GM23338 (cell line): ENCODE measurements around the gene GSC2. TPM values are rescaled to one million over a fixed set of nuclear protein-coding genes. Genes with fewer than 3 reads are reported as not detected.

Source experiments
- ATAC-seq: fragments of 200-7000 bp; cut with Tn5 transposase; 3 replicates; pipeline ENCODE4 v1.9.1; 2020
- DNase-seq: peaks from one replicate; pipeline ENCODE4 v3.0.0-alpha.2; 2015; ENCODE audit warnings: low spot score
- H2AFZ ChIP-seq: fragments of 200-600 bp; sonication (generic); 2 replicates; pipeline ENCODE4 v1.8.0; 2016; ENCODE audit warnings: antibody characterized with exemption, mild to moderate bottlenecking, moderate library complexity
- H3F3A ChIP-seq: fragments of 200-600 bp; sonication (generic); replicated peaks from 2 replicates; pipeline ENCODE4 v1.8.0; 2017; ENCODE audit warnings: antibody characterized with exemption, mixed run types, low read depth
- H3K27ac ChIP-seq: fragments of 200-600 bp; sonication (generic); 2 replicates; pipeline ENCODE4 v1.6.1; 2016; ENCODE audit warnings: low read depth
- H3K27me3 ChIP-seq: fragments of 200-600 bp; sonication (generic); 2 replicates; pipeline ENCODE4 v1.8.0; 2016; ENCODE audit warnings: mild to moderate bottlenecking, mixed run types, moderate library complexity; ENCODE audit not compliant: insufficient read depth
- H3K36me3 ChIP-seq: fragments of 200-600 bp; sonication (generic); 2 replicates; pipeline ENCODE4 v1.8.0; 2016; ENCODE audit warnings: mild to moderate bottlenecking; ENCODE audit not compliant: insufficient read depth
- H3K4me1 ChIP-seq: fragments of 200-600 bp; sonication (generic); 2 replicates; pipeline ENCODE4 v1.8.0; 2016; ENCODE audit warnings: mild to moderate bottlenecking, moderate library complexity; ENCODE audit not compliant: insufficient read depth
- H3K4me2 ChIP-seq: fragments of 200-600 bp; sonication (generic); 2 replicates; pipeline ENCODE4 v1.7.1; 2017; ENCODE audit warnings: mixed run types
- H3K4me3 ChIP-seq: fragments of 200-600 bp; sonication (generic); 2 replicates; pipeline ENCODE4 v1.6.1; 2016; ENCODE audit warnings: mixed run types
- H3K79me2 ChIP-seq: fragments of 200-600 bp; sonication (generic); replicated peaks from 2 replicates; pipeline ENCODE4 v1.8.0; 2017; ENCODE audit warnings: mild to moderate bottlenecking; ENCODE audit not compliant: insufficient read depth
- H3K9me2 ChIP-seq: fragments of 200-600 bp; sonication (generic); 2 replicates; pipeline ENCODE4 v1.8.0; 2017; ENCODE audit not compliant: insufficient read depth
- H4K20me1 ChIP-seq: fragments of 200-600 bp; sonication (generic); replicated peaks from 2 replicates; pipeline ENCODE4 v1.8.0; 2017; ENCODE audit warnings: mild to moderate bottlenecking; ENCODE audit not compliant: insufficient read depth
- H3K27ac Mint-ChIP-seq: 2 replicates; pipeline ENCODE4 v1.8.0; 2020; ENCODE audit warnings: inconsistent platforms, mild to moderate bottlenecking, moderate library complexity, mixed read lengths
- H3K27me3 Mint-ChIP-seq: 3 replicates; pipeline ENCODE4 v1.8.0; 2022; ENCODE audit warnings: low read depth, mild to moderate bottlenecking, moderate library complexity, mixed read lengths, inconsistent platforms; ENCODE audit not compliant: insufficient read depth, poor library complexity
- H3K36me3 Mint-ChIP-seq: 3 replicates; pipeline ENCODE4 v1.8.0; 2021; ENCODE audit warnings: low read depth, mild to moderate bottlenecking, inconsistent platforms, moderate library complexity, mixed read lengths
- H3K4me1 Mint-ChIP-seq: 3 replicates; pipeline ENCODE4 v1.8.0; 2020; ENCODE audit warnings: mild to moderate bottlenecking, inconsistent platforms, mixed read lengths
- H3K4me3 Mint-ChIP-seq: 3 replicates; pipeline ENCODE4 v1.8.0; 2021; ENCODE audit warnings: moderate library complexity, mild to moderate bottlenecking, inconsistent platforms, mixed read lengths
- H3K9me3 Mint-ChIP-seq: 3 replicates; pipeline ENCODE4 v1.8.0; 2020; ENCODE audit warnings: moderate library complexity, mild to moderate bottlenecking, inconsistent platforms, mixed read lengths
- CREB1 ChIP-seq: fragments of 250-450 bp; sonication (Bioruptor Pico); IDR thresholded peaks from 2 replicates; pipeline ENCODE4 v1.5.0; 2020; ENCODE audit warnings: low read depth, mild to moderate bottlenecking, moderate library complexity
- EZH2 ChIP-seq: fragments of 200-600 bp; sonication (generic); IDR thresholded peaks from one replicate; pipeline ENCODE4 v1.8.0; 2017; ENCODE audit warnings: antibody characterized with exemption, mild to moderate bottlenecking, low read depth; ENCODE audit not compliant: unreplicated experiment
- EZH2phosphoT487 ChIP-seq: fragments of 200-600 bp; sonication (generic); IDR thresholded peaks from one replicate; pipeline ENCODE4 v1.8.1; 2018; ENCODE audit warnings: antibody characterized with exemption; ENCODE audit not compliant: unreplicated experiment
- JUNB ChIP-seq: IDR thresholded peaks from one replicate; pipeline ENCODE4 v1.6.1; 2016; ENCODE audit warnings: antibody characterized with exemption; ENCODE audit not compliant: unreplicated experiment
- POLR2AphosphoS5 ChIP-seq: IDR thresholded peaks from 2 replicates; pipeline ENCODE4 v1.6.1; 2016; ENCODE audit warnings: antibody characterized with exemption, low read depth
- ZNF114 ChIP-seq: fragments of 250-450 bp; sonication (Bioruptor Pico); IDR thresholded peaks from 2 replicates; pipeline ENCODE4 v1.5.0; 2020; ENCODE audit warnings: mild to moderate bottlenecking, moderate library complexity
- ZNF331 ChIP-seq: fragments of 250-450 bp; sonication (Bioruptor Pico); IDR thresholded peaks from 2 replicates; pipeline ENCODE4 v1.5.0; 2020; ENCODE audit warnings: low read depth, mild to moderate bottlenecking, moderate library complexity
- polyA plus RNA-seq: library from polyadenylated mRNA; unstranded; fragments of >200 nt; fragmentation: Nextera tagmentation; extraction: Ambion mirVana; gene quantifications from 2 replicates; pipeline ENCODE4 v1.2.1, GENCODE V29; 2016
- total RNA-seq: library from RNA; depleted of rRNA; stranded (reverse); fragments of >200 nt; shearing (Covaris generic); gene quantifications from 2 replicates; pipeline ENCODE4 v1.2.3, GENCODE V29; 2014
- TF ChIP-seq, protein P1 (sequence below): IDR thresholded peaks from one replicate; pipeline ENCODE4 v1.6.1; 2018; ENCODE audit warnings: antibody characterized with exemption; ENCODE audit not compliant: unreplicated experiment
- TF ChIP-seq, protein P2 (sequence below), 2 experiments: fragments of 200-600 bp in 1 of 2; sonication (generic) in 1 of 2; conservative IDR thresholded peaks; 2 replicates each; pipeline versions ENCODE4 v1.5.1 to v1.6.1; 2016 to 2017; ENCODE audit warnings: antibody characterized with exemption in 2 of 2, low read depth in 2 of 2, mild to moderate bottlenecking in 2 of 2, moderate library complexity in 1 of 2
- TF ChIP-seq, protein P3 (sequence below): IDR thresholded peaks from 2 replicates; pipeline ENCODE4 v1.6.1; 2016; ENCODE audit warnings: antibody characterized with exemption

Gene GSC2
- total and polyA plus RNA-seq, 2 experiments from 2014 or later = not detected

DNA sequence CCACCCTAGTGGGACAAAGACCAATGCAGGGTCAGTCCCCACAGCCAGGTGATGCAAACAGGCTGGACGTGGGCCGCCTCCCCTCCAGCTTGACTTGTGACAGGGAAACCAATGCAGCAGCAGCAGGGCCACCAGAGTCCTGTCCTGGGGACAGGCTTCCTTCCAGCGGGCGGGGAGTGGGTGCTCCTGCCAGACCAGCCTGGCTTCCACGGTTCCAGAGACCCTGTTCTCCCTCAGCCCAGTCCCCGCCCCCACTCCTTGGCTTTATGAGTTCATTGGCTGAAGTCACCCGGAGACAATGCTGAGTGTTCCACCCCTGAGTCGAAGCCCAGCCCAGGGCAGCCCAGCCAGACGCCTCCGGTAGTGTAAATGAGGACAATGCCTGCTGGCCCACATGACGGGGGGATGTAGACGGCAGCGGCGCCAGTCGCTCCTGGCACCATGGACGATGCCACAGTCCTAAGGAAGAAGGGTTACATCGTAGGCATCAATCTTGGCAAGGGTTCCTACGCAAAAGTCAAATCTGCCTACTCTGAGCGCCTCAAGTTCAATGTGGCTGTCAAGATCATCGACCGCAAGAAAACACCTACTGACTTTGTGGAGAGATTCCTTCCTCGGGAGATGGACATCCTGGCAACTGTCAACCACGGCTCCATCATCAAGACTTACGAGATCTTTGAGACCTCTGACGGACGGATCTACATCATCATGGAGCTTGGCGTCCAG, 19.0 kb downstream of the GSC2 start, which contains the start of gene TSSK2:
TSSK2 (plus strand) TSS at position 350 of the 726 bp plus-strand sequence; CDS start at position 442, 92 bp downstream.
- Mint-ChIP-seq H3K27me3 (peaks cover 12% of the 10 kb centered on the region), H3K4me3 (no peak within 1 kb of the TSS; the same call in 2 of the 3 replicates), H3K36me3 (peaks cover 25% of the 10 kb centered on the region), H3K9me3 (no peaks in the 10 kb centered on the region), H3K27ac (no peak within 1 kb of the TSS; the same call in 1 of the 2 replicates), H3K4me1 (peaks cover 7% of the 10 kb centered on the region; the same call in 1 of the 3 replicates)
- no peaks in the 10 kb centered on the region for H3K27me3 ChIP-seq
- H3K9me2 ChIP-seq = no peaks in the 10 kb centered on the region
- no peaks in the 10 kb centered on the region for H3K36me3 ChIP-seq
- no peaks in the 10 kb centered on the region for H3K4me1 ChIP-seq
- H4K20me1 ChIP-seq = no peaks in the 10 kb centered on the region
- H3K27ac ChIP-seq = no peak within 1 kb of the TSS
- TF ChIP-seq POLR2AphosphoS5 (no peak), EZH2phosphoT487 (no peak)
- TF ChIP-seq, protein P1, sequence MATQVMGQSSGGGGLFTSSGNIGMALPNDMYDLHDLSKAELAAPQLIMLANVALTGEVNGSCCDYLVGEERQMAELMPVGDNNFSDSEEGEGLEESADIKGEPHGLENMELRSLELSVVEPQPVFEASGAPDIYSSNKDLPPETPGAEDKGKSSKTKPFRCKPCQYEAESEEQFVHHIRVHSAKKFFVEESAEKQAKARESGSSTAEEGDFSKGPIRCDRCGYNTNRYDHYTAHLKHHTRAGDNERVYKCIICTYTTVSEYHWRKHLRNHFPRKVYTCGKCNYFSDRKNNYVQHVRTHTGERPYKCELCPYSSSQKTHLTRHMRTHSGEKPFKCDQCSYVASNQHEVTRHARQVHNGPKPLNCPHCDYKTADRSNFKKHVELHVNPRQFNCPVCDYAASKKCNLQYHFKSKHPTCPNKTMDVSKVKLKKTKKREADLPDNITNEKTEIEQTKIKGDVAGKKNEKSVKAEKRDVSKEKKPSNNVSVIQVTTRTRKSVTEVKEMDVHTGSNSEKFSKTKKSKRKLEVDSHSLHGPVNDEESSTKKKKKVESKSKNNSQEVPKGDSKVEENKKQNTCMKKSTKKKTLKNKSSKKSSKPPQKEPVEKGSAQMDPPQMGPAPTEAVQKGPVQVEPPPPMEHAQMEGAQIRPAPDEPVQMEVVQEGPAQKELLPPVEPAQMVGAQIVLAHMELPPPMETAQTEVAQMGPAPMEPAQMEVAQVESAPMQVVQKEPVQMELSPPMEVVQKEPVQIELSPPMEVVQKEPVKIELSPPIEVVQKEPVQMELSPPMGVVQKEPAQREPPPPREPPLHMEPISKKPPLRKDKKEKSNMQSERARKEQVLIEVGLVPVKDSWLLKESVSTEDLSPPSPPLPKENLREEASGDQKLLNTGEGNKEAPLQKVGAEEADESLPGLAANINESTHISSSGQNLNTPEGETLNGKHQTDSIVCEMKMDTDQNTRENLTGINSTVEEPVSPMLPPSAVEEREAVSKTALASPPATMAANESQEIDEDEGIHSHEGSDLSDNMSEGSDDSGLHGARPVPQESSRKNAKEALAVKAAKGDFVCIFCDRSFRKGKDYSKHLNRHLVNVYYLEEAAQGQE = no peak
- TF ChIP-seq, protein P2, sequence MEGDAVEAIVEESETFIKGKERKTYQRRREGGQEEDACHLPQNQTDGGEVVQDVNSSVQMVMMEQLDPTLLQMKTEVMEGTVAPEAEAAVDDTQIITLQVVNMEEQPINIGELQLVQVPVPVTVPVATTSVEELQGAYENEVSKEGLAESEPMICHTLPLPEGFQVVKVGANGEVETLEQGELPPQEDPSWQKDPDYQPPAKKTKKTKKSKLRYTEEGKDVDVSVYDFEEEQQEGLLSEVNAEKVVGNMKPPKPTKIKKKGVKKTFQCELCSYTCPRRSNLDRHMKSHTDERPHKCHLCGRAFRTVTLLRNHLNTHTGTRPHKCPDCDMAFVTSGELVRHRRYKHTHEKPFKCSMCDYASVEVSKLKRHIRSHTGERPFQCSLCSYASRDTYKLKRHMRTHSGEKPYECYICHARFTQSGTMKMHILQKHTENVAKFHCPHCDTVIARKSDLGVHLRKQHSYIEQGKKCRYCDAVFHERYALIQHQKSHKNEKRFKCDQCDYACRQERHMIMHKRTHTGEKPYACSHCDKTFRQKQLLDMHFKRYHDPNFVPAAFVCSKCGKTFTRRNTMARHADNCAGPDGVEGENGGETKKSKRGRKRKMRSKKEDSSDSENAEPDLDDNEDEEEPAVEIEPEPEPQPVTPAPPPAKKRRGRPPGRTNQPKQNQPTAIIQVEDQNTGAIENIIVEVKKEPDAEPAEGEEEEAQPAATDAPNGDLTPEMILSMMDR (conservative IDR thresholded peaks at IDR 0.05; ENCODE audit: low read depth in 2 of 2) = no peak
- H2AFZ ChIP-seq = no peak within 1 kb of the TSS
- no peak within 1 kb of the TSS for H3K4me2 ChIP-seq
- no peaks in the 10 kb centered on the region for H3F3A ChIP-seq
- H3K79me2 ChIP-seq = no peaks in the 10 kb centered on the region
- DNase-seq (peak; percentile 42), ATAC-seq (peak; percentile 83)
- H3K4me3 ChIP-seq = no peak within 1 kb of the TSS

DNA sequence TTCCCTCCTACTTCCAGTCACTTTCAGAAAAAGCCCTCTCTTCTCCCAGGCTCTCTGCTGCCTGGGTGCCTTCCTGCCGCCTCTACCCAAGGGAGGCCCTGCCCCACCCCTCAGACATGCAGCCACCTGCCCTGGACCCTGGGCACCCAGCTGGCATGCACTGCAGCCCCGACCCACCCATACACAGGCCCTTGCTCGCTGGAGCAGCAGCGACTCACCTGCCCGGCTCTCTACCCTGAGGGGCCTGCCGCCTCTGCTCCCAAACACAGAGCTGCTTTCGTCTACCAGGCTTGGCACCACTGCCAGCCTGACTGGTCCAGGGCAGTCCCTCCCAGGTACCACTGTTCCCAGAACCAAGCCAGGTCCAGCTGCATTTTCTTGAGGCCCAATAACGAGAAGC, 20.2 kb downstream of the GSC2 start:
- H3K27ac Mint-ChIP-seq = no peak overlapping the region
- ATAC-seq = no peak
- no peak overlapping the region for H3K4me3 ChIP-seq
- H3K27ac ChIP-seq = no peak overlapping the region
- H3K79me2 ChIP-seq = no peaks in the 10 kb centered on the region
- no peaks in the 10 kb centered on the region for H3K36me3 ChIP-seq
- H3K4me3 Mint-ChIP-seq = no peak overlapping the region
- H3K27me3 ChIP-seq = no peaks in the 10 kb centered on the region
- H3K4me1 Mint-ChIP-seq = peaks cover 7% of the 10 kb centered on the region; the same call in 1 of the 3 replicates
- H3K9me2 ChIP-seq = no peaks in the 10 kb centered on the region
- no peak for DNase-seq
- H3K4me1 ChIP-seq = no peaks in the 10 kb centered on the region
- H2AFZ ChIP-seq = no peak overlapping the region
- peaks cover 19% of the 10 kb centered on the region; the same call in 2 of the 3 replicates for H3K36me3 Mint-ChIP-seq
- H3K27me3 Mint-ChIP-seq = peaks cover 12% of the 10 kb centered on the region
- no peaks in the 10 kb centered on the region for H3F3A ChIP-seq
- H4K20me1 ChIP-seq = no peaks in the 10 kb centered on the region
- no peaks in the 10 kb centered on the region for H3K9me3 Mint-ChIP-seq
- H3K4me2 ChIP-seq = no peak overlapping the region
- TF ChIP-seq CREB1 = no peak
- TF ChIP-seq JUNB = no peak
- TF ChIP-seq ZNF114 (CRISPR knock-in tag) = no peak
- TF ChIP-seq ZNF331 (CRISPR knock-in tag) = no peak
- TF ChIP-seq, protein P3, sequence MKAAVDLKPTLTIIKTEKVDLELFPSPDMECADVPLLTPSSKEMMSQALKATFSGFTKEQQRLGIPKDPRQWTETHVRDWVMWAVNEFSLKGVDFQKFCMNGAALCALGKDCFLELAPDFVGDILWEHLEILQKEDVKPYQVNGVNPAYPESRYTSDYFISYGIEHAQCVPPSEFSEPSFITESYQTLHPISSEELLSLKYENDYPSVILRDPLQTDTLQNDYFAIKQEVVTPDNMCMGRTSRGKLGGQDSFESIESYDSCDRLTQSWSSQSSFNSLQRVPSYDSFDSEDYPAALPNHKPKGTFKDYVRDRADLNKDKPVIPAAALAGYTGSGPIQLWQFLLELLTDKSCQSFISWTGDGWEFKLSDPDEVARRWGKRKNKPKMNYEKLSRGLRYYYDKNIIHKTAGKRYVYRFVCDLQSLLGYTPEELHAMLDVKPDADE = no peak
- TF ChIP-seq EZH2 = no peak
